Lung microvascular endothelial cell (primary cell): Measurements from ENCODE around the gene UCK1. TPM values are rescaled to one million over a fixed set of nuclear protein-coding genes. Genes with fewer than 3 reads are reported as not detected.
"Not testable (repeated sequence)": the region's sequence is repeated elsewhere in the genome, so short reads cannot be mapped to it uniquely, and the experiment has no call there.

Experiments
- DNase-seq, 2 donors: peaks; one replicate each; pipeline versions ENCODE4 v3.0.0 to v3.0.0-alpha.2; 2010; ENCODE audit warnings: low read depth in 2 of 2
- total RNA-seq: library from RNA; depleted of rRNA; stranded (reverse); fragments of >200 nt; gene quantifications from 2 replicates; pipeline ENCODE4 v1.2.1, GENCODE V29; 2014

The UCK1 gene
- total RNA-seq, 1 donor from 2014 or later = 14.9 TPM

- DNase-seq = no peak
Measured at GRCh38 chr9:131523451-131524435, 7.3 kb downstream of the UCK1 start.

GRCh38 chr9:131523086-131523388, 8.0 kb downstream of the UCK1 start:
- no peak for DNase-seq

DNA sequence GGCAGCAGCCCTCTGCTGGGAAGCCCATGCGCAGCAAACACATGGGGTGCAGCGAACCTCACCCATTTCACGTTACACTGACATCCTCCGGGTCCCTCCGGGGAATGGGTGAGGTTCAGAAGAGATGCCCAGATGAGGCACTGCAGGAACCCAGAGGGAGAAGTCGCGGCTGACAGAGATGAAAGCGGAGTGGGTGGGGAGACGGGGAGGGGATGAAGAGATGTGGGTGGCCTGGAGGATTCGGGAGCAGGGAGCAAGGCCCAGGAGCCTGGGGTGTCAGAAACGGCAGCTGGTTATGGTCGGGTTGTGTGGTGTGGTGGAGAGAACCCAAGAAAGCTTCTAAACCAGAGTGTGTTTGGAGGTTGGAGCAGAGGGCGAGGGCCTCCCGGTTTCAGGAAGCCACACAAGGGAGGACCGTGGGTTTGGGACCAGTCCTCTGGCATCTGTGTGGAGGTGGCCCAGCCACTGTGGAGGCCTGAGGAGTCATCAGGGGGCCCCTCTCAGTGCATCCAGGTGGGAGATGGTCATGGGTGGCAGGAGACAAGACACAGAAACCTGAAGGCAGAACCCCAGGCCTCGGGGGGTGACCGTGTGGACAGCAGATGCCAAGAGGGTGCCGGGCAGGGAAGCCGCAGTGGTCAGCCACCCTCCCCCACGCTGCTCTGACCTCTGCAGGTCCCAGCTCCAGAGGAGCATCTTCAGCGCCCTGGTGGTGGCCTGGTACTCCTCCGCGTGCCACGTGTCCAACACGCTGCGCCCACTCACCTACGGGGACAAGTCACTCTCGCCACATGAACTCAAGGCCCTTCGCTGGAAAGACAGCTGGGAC, 8.6 kb downstream of the UCK1 start:
- DNase-seq = no peak

DNA sequence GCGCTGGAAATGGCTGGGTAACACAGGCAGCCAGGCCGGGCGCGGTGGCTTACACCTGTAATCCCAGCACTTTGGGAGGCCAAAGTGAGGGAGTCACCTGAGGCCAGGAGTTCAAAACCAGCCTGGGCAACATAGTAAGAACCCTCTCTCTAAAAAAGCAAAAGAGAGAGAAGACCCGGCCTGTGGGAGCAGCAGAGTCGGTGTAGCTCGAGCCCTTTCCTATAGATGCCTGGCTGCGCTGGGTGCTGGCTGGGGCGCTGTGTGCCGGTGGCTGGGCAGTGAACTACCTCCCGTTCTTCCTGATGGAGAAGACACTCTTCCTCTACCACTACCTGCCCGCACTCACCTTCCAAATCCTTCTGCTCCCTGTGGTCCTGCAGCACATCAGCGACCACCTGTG, 9.2 kb downstream of the UCK1 start:
- DNase-seq = no peak

DNA sequence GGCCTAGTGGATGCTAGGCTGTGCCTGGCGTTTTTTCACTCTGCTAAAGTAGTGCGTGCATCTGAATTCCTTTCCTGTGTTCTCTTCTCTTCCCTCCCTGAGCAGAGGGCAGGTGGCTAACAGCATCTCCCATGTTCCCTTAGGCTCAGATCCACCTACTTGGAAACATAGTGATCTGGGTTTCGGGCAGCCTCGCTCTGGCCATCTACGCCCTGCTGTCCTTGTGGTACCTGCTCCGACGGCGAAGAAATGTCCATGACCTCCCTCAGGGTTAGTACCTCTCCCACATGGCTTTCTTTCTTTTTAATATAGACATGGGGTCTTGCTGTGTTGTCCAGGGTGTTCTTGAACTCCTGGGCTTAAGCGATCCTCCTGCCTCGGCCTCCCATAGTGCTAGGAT, 9.9 kb downstream of the UCK1 start:
- no peak for DNase-seq

GRCh38 chr9:131520503-131520902, 10.6 kb downstream of the UCK1 start:
- DNase-seq = no peak

DNA sequence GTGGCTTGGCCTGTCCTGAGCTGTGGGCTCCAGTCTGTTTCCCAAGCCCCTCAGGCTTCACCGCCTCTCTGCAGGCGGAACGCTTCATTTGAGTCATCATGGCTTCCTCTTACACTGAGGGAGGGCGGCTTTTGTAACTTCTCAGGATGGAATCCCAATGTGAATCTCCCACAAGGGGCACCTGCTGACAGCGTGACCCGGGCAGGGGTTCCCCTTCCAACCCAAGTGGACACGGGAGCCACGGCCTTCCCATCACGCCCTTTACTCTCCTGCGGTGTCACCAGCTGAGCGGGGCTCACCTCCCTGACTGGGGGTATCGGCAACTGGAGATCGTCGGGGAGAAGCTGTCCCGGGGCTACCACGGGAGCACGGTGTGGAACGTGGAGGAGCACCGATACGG, 12.5 kb downstream of the UCK1 start:
- no peak for DNase-seq

GRCh38 chr9:131517761-131518190, 13.3 kb downstream of the UCK1 start:
- DNase-seq = no peak

- no peak for DNase-seq
Measured at GRCh38 chr9:131516930-131517329, 14.1 kb downstream of the UCK1 start.

DNA sequence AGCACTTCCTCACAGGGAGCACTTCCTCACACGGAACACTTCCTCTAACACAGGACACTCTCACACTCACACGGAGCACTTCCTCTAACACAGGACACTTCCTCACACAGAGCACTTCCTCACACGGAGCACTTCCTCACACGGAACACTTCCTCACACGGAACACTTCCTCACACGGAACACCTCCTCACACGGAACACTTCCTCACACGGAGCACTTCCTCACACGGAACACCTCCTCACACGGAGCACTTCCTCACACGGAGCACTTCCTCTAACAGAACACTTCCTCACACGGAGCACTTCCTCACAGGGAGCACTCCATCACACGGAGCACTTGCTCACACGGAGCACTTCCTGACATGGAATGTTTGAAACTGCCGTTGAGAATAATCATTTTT, 15.0 kb downstream of the UCK1 start:
- DNase-seq = no peak

DNA sequence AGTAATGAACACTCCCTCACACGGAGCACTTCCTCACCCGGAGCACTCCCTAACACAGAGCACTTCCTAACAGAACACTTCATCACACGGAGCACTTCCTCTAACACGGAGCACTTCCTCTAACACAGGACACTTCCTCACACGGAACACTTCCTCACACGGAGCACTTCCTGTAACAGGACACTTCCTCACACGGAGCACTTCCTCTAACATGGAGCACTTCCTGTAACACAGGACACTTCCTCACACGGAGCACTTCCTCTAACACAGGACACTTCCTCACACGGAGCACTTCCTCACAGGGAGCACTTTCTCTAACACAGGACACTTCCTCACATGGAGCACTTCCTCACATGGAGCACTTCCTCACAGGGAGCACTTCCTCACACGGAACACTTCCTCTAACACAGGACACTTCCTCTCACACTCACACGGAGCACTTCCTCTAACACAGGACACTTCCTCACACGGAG, 15.5 kb downstream of the UCK1 start:
- not testable (repeated sequence) for DNase-seq

- DNase-seq = no peak
Measured at GRCh38 chr9:131513177-131513576, 17.9 kb downstream of the UCK1 start.

DNA sequence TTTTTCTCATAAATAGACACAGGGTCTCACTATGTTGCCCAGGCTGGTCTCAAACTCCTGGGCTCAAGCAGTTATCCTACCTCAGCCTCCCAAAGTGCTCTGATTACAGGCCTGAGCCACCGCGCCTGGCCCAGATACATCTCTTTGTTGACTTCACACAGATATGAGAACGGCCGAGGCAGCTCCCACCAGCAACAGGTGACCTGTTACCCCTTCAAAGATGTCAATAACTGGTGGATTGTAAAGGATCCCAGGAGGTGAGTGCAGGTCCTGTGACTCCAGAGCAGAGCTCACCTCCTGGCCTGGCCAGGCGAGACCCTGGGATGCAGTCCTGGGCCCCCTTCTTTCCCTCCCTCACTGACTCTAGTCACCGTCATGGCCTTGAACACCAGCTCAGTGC, 19.2 kb downstream of the UCK1 start:
- DNase-seq = no peak

- DNase-seq = no peak
Measured at GRCh38 chr9:131511416-131511815, 19.6 kb downstream of the UCK1 start.

DNA sequence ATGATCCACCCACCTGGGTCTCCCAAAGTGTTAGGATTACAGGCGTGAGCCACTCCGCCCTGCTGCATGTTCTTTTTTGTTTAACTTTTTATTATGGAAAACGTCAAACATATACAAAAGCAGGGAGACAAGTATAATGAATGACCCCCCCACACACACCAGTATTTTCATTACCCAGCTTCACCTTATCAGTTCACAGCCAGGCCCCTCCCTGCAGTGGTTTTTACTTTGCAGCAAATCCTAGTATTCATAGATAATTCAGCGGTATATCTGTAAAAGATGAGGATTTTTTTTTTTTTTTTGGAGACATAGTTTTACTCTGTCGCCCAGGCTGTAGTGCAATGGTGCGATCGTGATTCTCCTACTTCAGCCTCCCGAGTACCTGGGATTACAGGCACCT, 26.1 kb downstream of the UCK1 start:
- DNase-seq = no peak

DNA sequence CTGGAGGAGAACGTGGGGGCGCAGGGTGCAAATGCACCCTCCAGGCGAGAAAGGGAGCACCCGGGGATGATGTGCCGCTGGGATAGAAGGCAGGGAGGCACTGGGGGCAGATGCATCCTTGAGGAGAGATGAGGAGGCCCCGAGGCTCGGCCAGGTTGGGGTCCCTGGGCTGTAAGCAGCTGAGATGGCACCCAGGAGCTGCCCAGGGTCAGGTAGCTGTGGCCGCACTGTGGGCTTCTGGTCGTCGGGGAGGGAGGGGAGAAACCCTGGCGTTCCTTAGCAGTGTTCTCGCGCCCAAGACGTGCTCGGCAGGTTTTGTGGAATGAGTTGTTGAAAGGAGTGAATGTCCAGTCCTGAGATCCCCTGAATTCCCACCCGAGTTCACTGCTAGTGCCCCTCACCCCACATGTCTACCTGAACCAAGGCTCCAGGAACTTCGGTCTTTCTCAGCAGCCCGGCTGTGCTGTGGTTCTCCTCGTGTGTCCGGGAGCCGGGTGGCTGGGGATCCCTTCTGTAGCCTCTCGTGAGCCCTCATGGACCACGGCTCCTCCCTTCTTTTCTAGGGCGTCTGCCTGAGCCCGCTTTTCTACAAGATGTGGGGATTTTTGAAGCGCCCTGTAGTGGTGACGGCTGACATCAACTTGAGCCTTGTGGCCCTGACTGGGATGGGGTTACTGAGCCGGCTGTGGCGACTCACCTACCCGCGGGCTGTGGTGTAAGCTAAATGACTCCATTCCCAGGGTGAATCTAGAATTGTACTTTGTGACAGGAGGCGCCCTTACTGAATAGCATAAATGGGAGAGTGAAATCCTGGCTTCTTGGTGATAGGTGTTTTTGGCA, 27.2 kb downstream of the UCK1 start:
- DNase-seq = peak; percentile 18 to 36

DNA sequence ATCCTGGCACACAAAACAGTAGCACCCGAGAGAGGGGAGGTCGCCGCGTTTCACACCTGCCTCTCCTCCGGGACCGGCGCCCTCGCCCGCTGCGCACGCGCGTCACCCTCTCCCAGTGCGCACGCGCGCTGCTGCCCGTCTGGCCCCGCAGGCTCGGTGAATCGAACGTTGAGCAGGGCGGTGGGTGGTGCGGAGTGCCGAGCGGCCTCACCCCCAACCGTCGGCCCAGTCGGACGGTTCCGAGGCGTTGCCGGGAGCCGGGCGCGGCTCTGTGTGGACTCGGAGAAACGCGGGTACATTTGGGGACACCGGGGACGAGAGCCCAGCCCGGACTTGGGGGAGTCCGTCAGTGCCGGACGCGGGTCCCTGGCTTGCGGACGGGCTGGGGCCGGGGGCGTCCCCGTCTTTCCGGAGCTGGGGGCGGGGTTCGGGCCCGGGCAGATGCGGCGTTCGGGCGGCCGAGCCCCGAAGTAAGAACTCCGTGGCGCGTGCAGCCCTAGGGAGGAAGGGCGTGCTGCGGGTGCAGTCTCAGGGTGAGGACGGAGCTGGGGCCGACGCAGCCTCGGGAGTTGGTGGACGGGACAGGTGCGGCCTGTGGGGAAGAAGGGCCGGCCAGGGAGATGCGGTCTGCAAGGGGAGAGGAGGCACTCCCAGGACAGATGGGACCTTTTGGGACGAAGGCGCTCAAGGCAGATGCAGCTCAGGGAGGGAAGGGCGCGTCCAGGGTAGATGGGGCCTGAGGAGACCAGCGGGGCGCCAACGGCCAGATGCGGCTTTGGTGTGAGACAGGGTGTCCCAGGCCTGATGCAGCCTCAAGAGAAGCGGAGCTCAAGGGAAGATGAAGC, 28.1 kb downstream of the UCK1 start, which contains the start of gene POMT1:
Gene POMT1 (plus strand): TSS at position 138 of the 845 bp plus-strand sequence. CDS start 1,301 bp downstream, outside the sequence.
- DNase-seq = peak; percentile 86 to 92

- no peak for DNase-seq
Measured at GRCh38 chr9:131500939-131501541, 30.0 kb downstream of the UCK1 start.

- no peak for DNase-seq
Measured at GRCh38 chr9:131500377-131500776, 30.7 kb downstream of the UCK1 start.

DNA sequence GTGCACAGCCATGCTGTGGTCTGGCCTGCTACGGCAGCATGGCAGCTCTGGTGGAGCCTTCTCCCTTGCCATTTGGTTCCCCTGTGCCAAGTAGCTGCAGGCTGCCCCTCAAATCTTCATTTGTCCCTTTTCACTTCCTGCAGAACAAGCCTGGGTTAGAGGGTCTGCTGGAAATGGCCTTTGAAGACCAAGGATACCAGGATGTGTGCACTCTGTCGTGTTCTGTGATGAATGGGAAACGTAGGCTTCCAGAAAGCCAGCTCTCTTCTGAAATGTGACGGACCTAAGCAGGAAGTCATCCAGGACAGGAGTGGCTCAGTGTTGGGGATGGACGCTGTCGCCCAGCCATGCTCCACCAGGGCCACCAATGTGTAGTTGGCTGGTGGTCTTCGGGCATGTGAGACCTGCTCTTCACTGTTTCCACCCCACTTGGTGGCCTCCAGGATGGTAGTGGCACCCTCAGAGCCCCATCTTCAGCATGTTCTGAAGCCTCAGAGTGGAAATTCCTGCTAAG, 31.8 kb downstream of the UCK1 start:
- DNase-seq = no peak
